Naive thymus-derived CD8-positive, alpha-beta T cell (primary cell): ENCODE data around the gene ITGAE. TPM values are rescaled to one million over a fixed set of nuclear protein-coding genes. Genes with fewer than 3 reads are reported as not detected.

Experiments used
- ATAC-seq, 2 donors: fragments of 150-1000 bp; cut with Tn5 transposase in 1 of 2; sonication (Bioruptor Pico), chemical (Tn5 transposase) in 1 of 2; 1 replicate in 1 of 2; 2 replicates in 1 of 2; pipeline ENCODE4 v1.10.0; 2021; ENCODE audit warnings: mild to moderate bottlenecking in 2 of 2, moderate library complexity in 2 of 2
- POLR2A ChIA-PET: fragments of 350-600 bp; sonication (Branson Sonifier 250); formaldehyde crosslinking; loops from one replicate; lab custom pipeline; 2021; ENCODE audit warnings: antibody characterized with exemption; lab: Charles Lee
- DNase-seq, 10 donors: peaks; one replicate each; pipeline versions ENCODE4 v3.0.0 to v3.0.0-alpha.2; 2020 to 2022
- H3K27ac Mint-ChIP-seq, 10 donors: one replicate each; pipeline ENCODE4 v1.8.0; 2020 to 2022; ENCODE audit warnings: mild to moderate bottlenecking in 10 of 10, mixed read lengths in 10 of 10, moderate library complexity in 4 of 10, inconsistent platforms in 1 of 10
- H3K27me3 Mint-ChIP-seq, 5 donors: one replicate each; pipeline ENCODE4 v1.8.0; 2021 to 2022; ENCODE audit warnings: mixed read lengths in 5 of 5
- H3K36me3 Mint-ChIP-seq, 3 donors: one replicate each; pipeline ENCODE4 v1.8.0; 2020 to 2022; ENCODE audit warnings: mixed read lengths in 3 of 3, mild to moderate bottlenecking in 2 of 3, inconsistent platforms in 1 of 3
- H3K4me1 Mint-ChIP-seq, 4 donors: one replicate each; pipeline ENCODE4 v1.8.0; 2021 to 2022; ENCODE audit warnings: mixed read lengths in 4 of 4
- H3K4me3 Mint-ChIP-seq, 10 donors: one replicate each; pipeline ENCODE4 v1.8.0; 2020 to 2022; ENCODE audit warnings: mild to moderate bottlenecking in 10 of 10, mixed read lengths in 10 of 10, moderate library complexity in 6 of 10, inconsistent platforms in 1 of 10
- H3K9me3 Mint-ChIP-seq, 9 donors: one replicate each; pipeline ENCODE4 v1.8.0; 2020 to 2022; ENCODE audit warnings: mixed read lengths in 9 of 9, mild to moderate bottlenecking in 3 of 9, inconsistent platforms in 1 of 9, moderate library complexity in 1 of 9
- polyA plus RNA-seq, 3 donors: library from polyadenylated mRNA; unstranded; fragments of 300-500 nt; fragmentation: Illumina TruSeq; gene quantifications; one replicate each; pipeline ENCODE4 v1.2.3, GENCODE V29; 2021
- total RNA-seq, 8 experiments: library from RNA in 2 of 8; stranded (reverse) in 2 of 8; gene quantifications; one replicate each; pipeline ENCODE4 v1.2.3 and lab custom pipeline; 2021 to 2026

Gene ITGAE
- total and polyA plus RNA-seq, 5 experiments from 2014 or later = 24.5 to 58.1 (median 52.7) TPM

DNA sequence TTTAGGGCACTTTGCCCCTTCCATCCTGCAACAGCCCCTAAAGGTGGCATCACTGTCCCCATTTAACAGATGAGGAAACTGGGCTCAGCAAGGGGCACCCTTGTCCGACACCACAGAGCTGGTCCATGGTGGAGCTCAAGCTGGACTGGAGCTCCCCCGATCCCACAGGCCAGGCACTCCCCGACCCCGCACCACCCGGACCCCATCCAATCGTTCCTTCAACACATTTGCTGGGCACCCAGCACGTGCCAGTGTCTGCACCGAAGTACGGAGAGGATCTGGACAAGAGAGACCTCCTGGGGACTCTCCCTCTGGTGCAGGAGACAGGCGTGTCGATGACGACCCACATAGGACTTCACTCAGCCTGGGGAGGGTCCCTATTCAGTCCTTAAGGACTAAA lies 119.0 kb downstream of the ITGAE start:
- Mint-ChIP-seq H3K36me3 (peaks cover 0 to 6% (median 0%) of the 10 kb centered on the region in 3 donors), H3K4me3 (no peak overlapping the region), H3K27me3 (no peaks in the 10 kb centered on the region), H3K9me3 (no peaks in the 10 kb centered on the region), H3K27ac (peak overlapping the region in 1 of 10 donors; percentile 59), H3K4me1 (peaks cover 8 to 20% (median 11%) of the 10 kb centered on the region in 4 donors)
- POLR2A ChIA-PET = interaction anchor here (1.5 kb wide), 1 partner anchor 14 kb away, joined by 4 read pairs; the partner anchor contains the start of gene P2RX5
- ATAC-seq = no peak
- peak in 1 of 10 donors; percentile 52 for DNase-seq

DNA sequence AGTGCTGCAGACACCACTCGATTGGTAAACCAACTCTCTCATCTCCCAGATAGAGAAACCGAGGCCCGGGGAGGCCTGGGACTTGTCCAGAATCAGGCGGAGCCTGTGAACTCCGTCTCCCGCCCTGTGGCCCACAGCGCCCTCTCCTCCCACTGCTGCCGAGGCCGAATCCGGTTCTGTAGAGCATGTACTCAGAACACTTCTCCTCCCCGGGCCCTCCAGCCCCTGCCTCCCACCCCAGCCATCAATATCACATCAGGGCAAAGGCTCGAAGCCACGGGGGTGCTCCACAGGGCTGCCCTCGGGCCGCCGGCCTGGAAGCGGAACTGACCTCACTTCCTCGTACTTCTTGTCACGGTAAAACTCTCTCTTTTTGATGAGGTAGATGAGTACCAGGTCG lies 119.4 kb downstream of the ITGAE start:
- Mint-ChIP-seq H3K36me3 (peaks cover 0 to 6% (median 0%) of the 10 kb centered on the region in 3 donors), H3K4me1 (peaks cover 8 to 20% (median 11%) of the 10 kb centered on the region in 4 donors), H3K9me3 (no peaks in the 10 kb centered on the region), H3K27ac (no peak overlapping the region), H3K4me3 (no peak overlapping the region), H3K27me3 (no peaks in the 10 kb centered on the region)
- ATAC-seq = no peak
- POLR2A ChIA-PET = interaction anchor here (1.5 kb wide), 1 partner anchor 14 kb away, joined by 4 read pairs; the partner anchor contains the start of gene P2RX5
- DNase-seq = peak in 1 of 10 donors; percentile 21

DNA sequence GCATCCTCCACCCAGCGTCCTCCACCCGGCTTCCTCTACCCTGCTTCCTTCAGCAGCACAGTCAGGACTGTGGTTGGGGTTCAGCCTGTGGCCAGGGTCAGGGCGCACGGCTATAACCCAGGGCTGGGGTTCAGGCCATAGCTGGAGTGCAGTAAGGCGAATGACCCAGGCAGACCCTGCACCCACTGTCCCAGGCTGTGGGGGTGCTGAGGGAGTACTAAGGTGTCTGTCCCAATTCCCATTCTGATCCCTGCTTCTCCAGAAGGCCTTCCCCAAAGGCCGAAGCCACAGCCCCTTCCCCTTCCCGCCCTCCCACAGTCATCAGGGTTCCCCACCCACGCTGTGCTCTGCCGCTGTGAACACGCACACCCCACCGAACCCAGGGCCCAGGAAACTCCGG lies 119.9 kb downstream of the ITGAE start:
- POLR2A ChIA-PET = no interaction called here
- DNase-seq = peak in 1 of 10 donors; percentile 56
- peaks cover 0 to 6% (median 0%) of the 10 kb centered on the region in 3 donors for H3K36me3 Mint-ChIP-seq
- H3K27ac Mint-ChIP-seq = no peak overlapping the region
- H3K4me3 Mint-ChIP-seq = no peak overlapping the region
- no peaks in the 10 kb centered on the region for H3K9me3 Mint-ChIP-seq
- no peak for ATAC-seq
- peaks cover 8 to 20% (median 11%) of the 10 kb centered on the region in 4 donors for H3K4me1 Mint-ChIP-seq
- no peaks in the 10 kb centered on the region for H3K27me3 Mint-ChIP-seq

DNA sequence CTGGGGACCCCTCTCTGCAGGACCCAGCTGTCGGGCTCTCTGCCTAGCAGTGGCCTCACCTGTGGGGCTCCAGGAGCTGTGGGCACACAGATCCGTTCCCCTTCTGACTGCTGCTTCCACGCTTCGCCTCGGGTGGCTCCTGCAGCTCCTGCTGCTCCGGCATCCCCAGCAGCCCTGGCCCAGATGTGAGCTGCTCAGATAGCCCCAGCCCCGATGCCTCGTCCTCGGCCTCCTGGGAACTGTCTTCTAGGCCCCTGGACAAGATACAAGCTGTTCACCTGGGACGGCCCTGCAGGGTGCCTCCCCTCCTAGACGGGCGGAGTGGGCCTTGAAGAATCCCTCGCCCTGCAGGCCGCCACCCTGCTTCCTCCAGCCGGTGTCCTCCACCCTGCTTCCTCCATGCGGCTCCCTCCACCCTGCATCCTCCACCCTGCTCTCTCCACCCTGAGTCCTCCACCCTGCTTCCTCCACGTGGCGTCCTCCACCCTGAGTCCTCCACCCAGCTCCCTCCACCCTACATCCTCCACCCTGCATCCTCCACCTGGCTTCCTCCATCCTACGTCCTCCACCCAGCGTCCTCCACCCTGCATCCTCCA lies 121.4 kb downstream of the ITGAE start:
- no peaks in the 10 kb centered on the region for H3K27me3 Mint-ChIP-seq

DNA sequence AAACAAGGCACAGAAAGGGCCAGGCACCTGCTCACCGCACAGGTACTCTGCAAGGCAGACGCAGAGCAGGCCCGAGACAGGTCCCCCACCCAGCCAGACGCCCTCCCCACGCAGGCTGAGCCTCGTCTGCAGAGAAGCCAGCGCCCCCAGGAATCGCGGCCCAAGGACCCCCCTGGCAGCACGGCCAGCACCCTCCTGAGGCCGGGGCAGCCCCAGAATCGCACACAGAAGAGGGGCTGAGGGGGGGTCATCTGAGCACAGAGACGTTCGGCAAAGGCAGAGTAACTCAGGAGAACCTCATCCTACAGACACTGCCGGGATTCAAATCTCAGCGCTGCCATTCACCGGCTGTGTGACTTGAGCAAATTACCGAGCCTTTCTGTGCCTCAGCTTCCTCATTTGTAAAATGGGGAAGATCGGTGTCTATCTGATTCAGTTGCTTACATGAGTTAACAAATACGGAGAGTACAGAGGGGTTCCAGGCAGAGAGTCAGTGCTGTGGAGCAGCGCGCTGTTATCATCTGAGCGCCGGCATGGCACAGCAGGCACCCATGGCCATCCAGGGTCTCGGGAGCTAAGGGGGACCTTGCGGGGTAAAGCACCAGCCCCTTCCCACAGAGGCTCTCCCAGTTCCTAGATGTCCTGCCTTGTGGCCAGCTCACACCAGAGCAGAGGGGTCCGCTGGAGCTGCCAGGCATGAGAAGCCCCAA lies 122.0 kb downstream of the ITGAE start:
- no peak overlapping the region for H3K27ac Mint-ChIP-seq
- DNase-seq (peak in 1 of 10 donors; percentile 19), ATAC-seq (no peak)
- no peaks in the 10 kb centered on the region for H3K9me3 Mint-ChIP-seq
- no peaks in the 10 kb centered on the region for H3K27me3 Mint-ChIP-seq
- peaks cover 0 to 8% (median 0%) of the 10 kb centered on the region in 3 donors for H3K36me3 Mint-ChIP-seq
- peaks cover 8 to 18% (median 12%) of the 10 kb centered on the region in 4 donors for H3K4me1 Mint-ChIP-seq
- H3K4me3 Mint-ChIP-seq = no peak overlapping the region
- POLR2A ChIA-PET = interaction anchor here (1.0 to 1.9 kb wide), 2 partner anchors 44 to 59 kb away, joined by 3 to 5 read pairs; partner anchors contain the start of gene HASPIN

More for the DNA sequence above, 121.4 kb downstream of the ITGAE start:
- Mint-ChIP-seq H3K9me3 (no peaks in the 10 kb centered on the region), H3K4me1 (peaks cover 8 to 20% (median 12%) of the 10 kb centered on the region in 4 donors), H3K27ac (no peak overlapping the region), H3K4me3 (no peak overlapping the region), H3K36me3 (peaks cover 0 to 8% (median 0%) of the 10 kb centered on the region in 3 donors)
- DNase-seq = peak in 1 of 10 donors; percentile 61
- POLR2A ChIA-PET = interaction anchor here (1.0 kb wide), 1 partner anchor 58 kb away, joined by 3 read pairs; no protein-coding TSS in a partner anchor
- ATAC-seq = no peak

DNA sequence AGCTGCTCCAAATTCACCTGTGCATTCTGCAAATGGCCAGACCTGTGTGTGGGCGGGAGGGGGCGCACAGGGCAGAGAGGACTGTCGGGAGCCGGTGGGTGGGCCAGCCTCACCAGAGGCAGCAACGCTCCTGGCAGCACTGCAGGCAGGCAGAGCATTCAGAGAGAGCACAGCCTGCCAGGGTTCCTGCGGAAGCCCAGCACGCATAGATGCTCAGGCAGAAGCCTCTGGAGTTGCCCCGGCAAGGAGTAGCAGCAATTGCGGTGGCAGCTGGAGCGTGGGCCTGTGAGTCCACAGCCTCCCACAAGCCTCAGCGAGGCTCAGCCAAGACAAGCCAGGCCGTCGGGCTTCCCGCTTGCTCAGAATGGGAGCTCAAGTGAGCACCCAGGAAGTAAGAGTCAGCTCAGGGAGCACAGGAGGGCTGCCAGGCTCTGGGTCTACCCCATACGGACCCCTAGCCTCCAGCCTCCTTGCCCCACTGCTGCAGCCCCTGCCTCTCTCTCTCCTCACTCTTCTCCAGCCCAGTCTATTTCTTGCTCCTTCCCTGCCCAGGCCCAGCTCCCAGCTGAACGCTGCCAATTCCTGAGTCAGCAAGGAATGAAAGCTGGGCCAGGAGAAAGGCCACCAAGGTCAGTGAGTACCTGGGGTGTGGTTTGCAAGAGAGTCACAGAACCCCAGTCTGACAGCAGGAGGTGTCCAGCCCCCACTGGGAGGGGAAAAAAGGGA lies 122.7 kb downstream of the ITGAE start:
- DNase-seq (no peak), ATAC-seq (no peak)
- POLR2A ChIA-PET = interaction anchor here (1.9 kb wide), 1 partner anchor 45 kb away, joined by 5 read pairs; the partner anchor contains the start of gene HASPIN
- Mint-ChIP-seq H3K36me3 (peaks cover 0 to 8% (median 0%) of the 10 kb centered on the region in 3 donors), H3K27me3 (no peaks in the 10 kb centered on the region), H3K4me1 (peaks cover 6 to 14% (median 10%) of the 10 kb centered on the region in 4 donors), H3K4me3 (no peak overlapping the region), H3K27ac (peak overlapping the region in 1 of 10 donors; percentile 82), H3K9me3 (no peaks in the 10 kb centered on the region)

DNA sequence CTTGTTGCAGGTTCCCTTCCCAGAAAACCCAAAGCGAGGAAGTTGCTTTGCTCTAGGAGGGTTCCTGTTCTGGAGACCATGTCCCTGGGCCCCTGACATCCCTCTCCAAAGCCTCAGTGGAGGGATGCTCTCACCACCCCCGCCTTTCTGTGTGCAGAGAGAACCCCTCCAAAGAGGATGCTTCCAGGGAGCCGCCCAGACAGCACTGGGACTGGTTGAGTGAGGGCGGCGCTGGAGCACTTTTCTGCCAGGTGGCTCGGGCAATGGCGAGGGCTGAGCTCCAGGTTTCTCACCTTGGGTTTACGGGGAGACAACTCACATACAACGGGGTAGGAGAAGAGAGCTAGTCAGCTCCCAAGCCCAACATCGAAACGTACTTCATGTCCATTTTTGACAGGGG lies 125.1 kb downstream of the ITGAE start:
- no peak for DNase-seq
- H3K27ac Mint-ChIP-seq = no peak overlapping the region
- no peaks in the 10 kb centered on the region for H3K27me3 Mint-ChIP-seq
- POLR2A ChIA-PET = no interaction called here
- H3K36me3 Mint-ChIP-seq = peaks cover 0 to 16% (median 0%) of the 10 kb centered on the region in 3 donors
- H3K4me3 Mint-ChIP-seq = no peak overlapping the region
- ATAC-seq = no peak
- peaks cover 0 to 5% (median 4%) of the 10 kb centered on the region in 4 donors for H3K4me1 Mint-ChIP-seq
- H3K9me3 Mint-ChIP-seq = no peaks in the 10 kb centered on the region

DNA sequence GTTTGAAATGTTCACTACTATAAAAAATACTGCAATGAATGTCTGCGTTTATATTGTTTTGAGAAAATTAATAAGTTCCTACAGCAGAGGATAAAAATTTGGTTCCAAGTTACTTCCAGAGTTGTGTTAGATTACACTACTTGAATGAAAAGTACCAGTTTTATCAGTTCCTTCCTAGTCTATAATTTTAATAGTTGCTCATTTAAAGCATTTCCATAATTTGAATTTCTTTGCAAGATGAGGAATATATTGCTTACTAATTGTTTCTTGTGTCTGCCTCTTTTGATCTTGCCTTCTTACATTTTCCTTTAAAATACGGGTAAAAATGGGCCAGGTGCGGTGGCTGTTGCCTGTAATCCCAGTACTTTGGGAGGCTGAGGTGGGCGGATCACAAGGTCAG lies 128.4 kb downstream of the ITGAE start:
- POLR2A ChIA-PET = no interaction called here
- H3K9me3 Mint-ChIP-seq = no peaks in the 10 kb centered on the region
- no peak overlapping the region for H3K27ac Mint-ChIP-seq
- no peak for ATAC-seq
- peaks cover 12 to 22% (median 19%) of the 10 kb centered on the region in 4 donors for H3K4me1 Mint-ChIP-seq
- peaks cover 0 to 16% (median 0%) of the 10 kb centered on the region in 3 donors for H3K36me3 Mint-ChIP-seq
- H3K4me3 Mint-ChIP-seq = no peak overlapping the region
- H3K27me3 Mint-ChIP-seq = no peaks in the 10 kb centered on the region
- DNase-seq = no peak

DNA sequence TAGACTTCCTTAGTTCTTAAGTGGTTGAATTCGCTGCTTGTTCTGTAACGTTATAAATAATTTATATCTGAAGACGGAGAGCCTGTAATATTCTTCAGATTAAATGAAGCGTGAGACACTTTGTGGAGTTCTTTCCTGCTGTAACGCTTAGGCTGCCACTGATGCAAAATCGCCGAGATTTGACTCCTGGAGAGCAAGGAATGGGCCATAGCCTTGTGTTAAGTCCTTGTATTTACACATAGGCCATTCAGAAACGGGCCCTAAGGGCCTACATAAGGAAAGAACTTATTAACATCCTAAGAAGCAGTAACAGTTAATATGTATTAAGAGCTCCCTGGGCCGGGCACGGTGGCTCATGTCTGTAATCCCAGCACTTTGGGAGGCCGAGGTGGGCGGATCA lies 131.4 kb downstream of the ITGAE start:
- peak overlapping the region; percentile 73 to 95 (median 91) for H3K27ac Mint-ChIP-seq
- ATAC-seq = no peak
- H3K9me3 Mint-ChIP-seq = no peaks in the 10 kb centered on the region
- DNase-seq = no peak
- peaks cover 14 to 31% (median 29%) of the 10 kb centered on the region in 4 donors for H3K4me1 Mint-ChIP-seq
- peaks cover 0 to 14% (median 0%) of the 10 kb centered on the region in 3 donors for H3K36me3 Mint-ChIP-seq
- H3K27me3 Mint-ChIP-seq = no peaks in the 10 kb centered on the region
- POLR2A ChIA-PET = interaction anchor here (0.7 kb wide), 1 partner anchor 53 kb away, joined by 6 read pairs; the partner anchor contains the start of gene HASPIN
- peak overlapping the region; percentile 85 to 94 (median 92) for H3K4me3 Mint-ChIP-seq

DNA sequence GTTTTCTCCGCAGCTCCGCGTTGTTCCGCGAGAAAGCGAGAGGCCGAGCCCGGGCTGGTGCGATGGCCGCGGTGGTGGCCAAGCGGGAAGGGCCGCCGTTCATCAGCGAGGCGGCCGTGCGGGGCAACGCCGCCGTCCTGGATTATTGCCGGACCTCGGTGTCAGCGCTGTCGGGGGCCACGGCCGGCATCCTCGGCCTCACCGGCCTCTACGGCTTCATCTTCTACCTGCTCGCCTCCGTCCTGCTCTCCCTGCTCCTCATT lies 132.0 kb downstream of the ITGAE start:
- ATAC-seq = no peak
- Mint-ChIP-seq H3K9me3 (no peaks in the 10 kb centered on the region), H3K36me3 (peaks cover 0 to 14% (median 0%) of the 10 kb centered on the region in 3 donors), H3K4me3 (peak overlapping the region; percentile 85 to 94 (median 92)), H3K27ac (peak overlapping the region; percentile 73 to 95 (median 91)), H3K27me3 (no peaks in the 10 kb centered on the region), H3K4me1 (peaks cover 14 to 31% (median 29%) of the 10 kb centered on the region in 4 donors)
- DNase-seq = no peak
- POLR2A ChIA-PET = interaction anchor here (0.6 to 1.3 kb wide), 4 partner anchors 26 to 54 kb away, joined by 3 to 6 read pairs (median 4); partner anchors contain the start of genes CTNS, HASPIN and SHPK

DNA sequence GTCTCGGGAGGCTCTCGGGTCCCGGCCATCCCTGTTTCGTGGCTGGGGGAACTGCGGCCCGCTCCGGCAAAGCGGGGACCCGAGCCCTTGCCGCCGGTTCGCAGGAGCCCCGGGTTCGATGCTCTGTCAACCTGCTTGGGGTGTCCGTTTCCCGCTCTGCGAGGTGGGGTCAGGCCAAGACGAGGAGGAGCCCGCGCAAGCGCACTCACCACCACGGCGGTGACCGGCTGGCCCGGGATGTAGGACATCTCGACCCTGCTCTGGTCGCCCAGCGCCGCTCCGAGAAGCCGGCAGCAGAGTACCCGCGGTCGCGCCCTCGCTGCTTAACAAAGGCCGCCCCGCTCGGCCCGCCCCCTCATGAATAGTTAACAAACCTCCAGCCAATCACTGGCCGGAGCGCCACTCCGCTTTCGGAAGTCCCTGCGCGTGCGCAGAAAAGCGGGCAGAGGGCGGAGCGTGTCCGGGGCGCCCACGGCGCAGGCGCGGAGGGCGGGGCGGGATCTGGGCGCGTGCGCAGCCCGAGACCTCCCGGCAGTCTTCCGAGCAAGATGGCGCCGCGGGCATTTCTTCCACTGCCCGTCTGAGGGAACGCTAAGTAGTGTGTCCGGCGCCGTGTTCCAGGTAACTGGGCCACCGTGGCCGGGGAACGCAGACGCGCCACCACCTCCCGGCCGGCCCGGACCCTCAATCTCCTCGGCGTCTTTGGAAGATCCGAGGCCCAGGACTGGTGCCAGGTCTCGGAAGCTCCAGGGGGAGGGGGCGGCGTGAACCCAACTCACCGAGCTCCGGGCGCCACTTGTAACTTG lies 132.5 kb downstream of the ITGAE start, which contains the start of the genes EMC6 and TAX1BP3:
Gene EMC6 (plus strand): TSS at position 534 of the 806 bp plus-strand sequence. CDS start 335 bp downstream, outside the sequence.
Gene TAX1BP3 (minus strand): TSS at position 300 of the 806 bp plus-strand sequence. CDS start 52 bp downstream, at position 248.
- peak within 1 kb of the TSS; percentile 73 to 95 (median 91) for H3K27ac Mint-ChIP-seq
- ATAC-seq (peak; percentile 95 to 97), DNase-seq (peak; percentile 96 to 100 (median 99))
- peaks cover 14 to 31% (median 29%) of the 10 kb centered on the region in 4 donors for H3K4me1 Mint-ChIP-seq
- peaks cover 0 to 14% (median 0%) of the 10 kb centered on the region in 3 donors for H3K36me3 Mint-ChIP-seq
- H3K27me3 Mint-ChIP-seq = no peaks in the 10 kb centered on the region
- POLR2A ChIA-PET = interaction anchor here (0.6 to 1.3 kb wide), 4 partner anchors 27 to 55 kb away, joined by 3 to 6 read pairs (median 4); partner anchors contain the start of genes CTNS, HASPIN and SHPK
- H3K9me3 Mint-ChIP-seq = no peaks in the 10 kb centered on the region
- peak within 1 kb of the TSS; percentile 85 to 94 (median 92) for H3K4me3 Mint-ChIP-seq
